Measurements from ENCODE around the gene CCDC51.
"Not testable (repeated sequence)": the region's sequence is repeated elsewhere in the genome, so short reads cannot be mapped to it uniquely, and the experiment has no call there.

- not testable (repeated sequence) for TF ChIP-seq ARNT (IDR thresholded peaks at IDR 0.05); E2F6 (IDR thresholded peaks at IDR 0.05; ENCODE audit: borderline replicate concordance in 1 of 2, extremely low read depth in 1 of 2, insufficient read depth in 1 of 2, insufficient read length in 1 of 2, low read depth in 1 of 2, low read length in 1 of 2, poor library complexity in 1 of 2, severe bottlenecking in 1 of 2); ZBTB7A (IDR thresholded peaks at IDR 0.05; ENCODE audit: borderline replicate concordance, control insufficient read depth, low read depth, low read length); FOXJ3 (CRISPR knock-in tag; IDR thresholded peaks at IDR 0.05); SPI1 (IDR thresholded peaks at IDR 0.05; ENCODE audit: borderline replicate concordance, low read depth, low read length); ZNF655 (CRISPR knock-in tag; IDR thresholded peaks at IDR 0.05); NR4A1 (CRISPR knock-in tag; IDR thresholded peaks at IDR 0.05); NR4A1 (tag; IDR thresholded peaks at IDR 0.05); ELF1 (tag; IDR thresholded peaks at IDR 0.05)
Observed at GRCh38 chr3:48401434-48401901, 38.5 kb downstream of the CCDC51 start.

Data from K562 (cell line).